Liver (tissue), 3 donors: ENCODE results near the gene ZFP62.

Experiments used
- FOXA1 ChIP-seq: IDR thresholded peaks from 2 replicates; pipeline ENCODE4 v1.6.1; 2016; ENCODE audit warnings: antibody characterized with exemption
- RAD21 ChIP-seq, 2 donors: IDR thresholded peaks; 2 replicates each; pipeline ENCODE4 v1.6.1; 2016; ENCODE audit warnings: antibody characterized with exemption in 2 of 2, mild to moderate bottlenecking in 2 of 2
- RXRA ChIP-seq, 2 donors: IDR thresholded peaks; 2 replicates each; pipeline ENCODE4 v1.6.1; 2017 to 2018; ENCODE audit warnings: antibody characterized with exemption in 2 of 2, mild to moderate bottlenecking in 1 of 2
- SP1 ChIP-seq: IDR thresholded peaks from 2 replicates; pipeline ENCODE4 v1.6.1; 2018; ENCODE audit warnings: antibody characterized with exemption, mild to moderate bottlenecking
- TAF1 ChIP-seq: conservative IDR thresholded peaks from 2 replicates; pipeline ENCODE4 v1.6.1; 2016; ENCODE audit warnings: antibody characterized with exemption, mild to moderate bottlenecking
- YY1 ChIP-seq: IDR thresholded peaks from 2 replicates; pipeline ENCODE4 v1.6.1; 2016; ENCODE audit warnings: antibody characterized with exemption, mild to moderate bottlenecking
- TF ChIP-seq, protein P1 (sequence below): fragments of 150-350 bp; IDR thresholded peaks from 2 replicates; pipeline ENCODE4 v1.5.1; 2017; ENCODE audit warnings: improper control_type of control experiment, low read depth, low read length; ENCODE audit not compliant: missing input control
- TF ChIP-seq, protein P2 (sequence below): IDR thresholded peaks from 2 replicates; pipeline ENCODE4 v1.6.1; 2016; ENCODE audit warnings: antibody characterized with exemption
- TF ChIP-seq, protein P3 (sequence below): IDR thresholded peaks from 2 replicates; pipeline ENCODE4 v1.6.1; 2016; ENCODE audit warnings: antibody characterized with exemption
- TF ChIP-seq, protein P4 (sequence below): IDR thresholded peaks from 2 replicates; pipeline ENCODE4 v1.6.1; 2016; ENCODE audit warnings: antibody characterized with exemption, mild to moderate bottlenecking
- donor health status: healthy.
- donor health status: healthy.

DNA sequence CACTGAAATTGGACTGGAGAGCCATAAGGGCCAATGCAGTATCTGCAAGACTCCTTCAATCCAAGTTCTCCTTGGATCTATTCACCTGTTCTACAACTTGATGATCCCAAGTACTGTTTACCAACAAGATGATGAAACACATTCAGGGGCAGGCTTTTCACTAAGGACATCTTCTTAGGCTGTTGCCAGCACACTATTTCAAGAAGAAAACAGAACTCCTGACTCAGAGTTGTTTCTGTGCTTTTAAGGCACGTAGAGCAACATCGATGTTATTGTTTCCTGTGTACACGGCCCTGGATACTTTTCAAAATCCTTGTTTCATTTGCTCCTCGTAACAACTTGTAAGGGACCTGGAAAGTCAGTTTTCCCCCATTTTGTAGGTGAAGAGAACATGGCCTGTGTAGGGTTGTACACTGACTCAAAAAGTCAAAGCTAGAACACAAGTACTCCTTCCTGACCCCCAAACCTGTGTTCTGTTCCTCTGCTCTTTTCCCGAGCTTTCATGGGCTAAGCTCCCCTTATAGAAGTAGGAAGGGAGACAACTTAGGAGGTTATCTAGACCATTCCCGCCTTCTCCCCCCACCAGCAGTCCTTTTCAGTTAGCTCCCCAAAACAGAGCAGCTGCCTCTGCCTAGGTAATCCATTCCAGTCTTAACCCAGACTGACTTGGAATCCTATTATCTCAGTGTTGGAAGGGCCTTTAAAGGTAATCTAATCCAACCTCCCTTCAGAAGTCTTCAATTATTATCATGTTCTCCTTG lies 53.2 kb downstream of the ZFP62 start:
- TF ChIP-seq, protein P1, sequence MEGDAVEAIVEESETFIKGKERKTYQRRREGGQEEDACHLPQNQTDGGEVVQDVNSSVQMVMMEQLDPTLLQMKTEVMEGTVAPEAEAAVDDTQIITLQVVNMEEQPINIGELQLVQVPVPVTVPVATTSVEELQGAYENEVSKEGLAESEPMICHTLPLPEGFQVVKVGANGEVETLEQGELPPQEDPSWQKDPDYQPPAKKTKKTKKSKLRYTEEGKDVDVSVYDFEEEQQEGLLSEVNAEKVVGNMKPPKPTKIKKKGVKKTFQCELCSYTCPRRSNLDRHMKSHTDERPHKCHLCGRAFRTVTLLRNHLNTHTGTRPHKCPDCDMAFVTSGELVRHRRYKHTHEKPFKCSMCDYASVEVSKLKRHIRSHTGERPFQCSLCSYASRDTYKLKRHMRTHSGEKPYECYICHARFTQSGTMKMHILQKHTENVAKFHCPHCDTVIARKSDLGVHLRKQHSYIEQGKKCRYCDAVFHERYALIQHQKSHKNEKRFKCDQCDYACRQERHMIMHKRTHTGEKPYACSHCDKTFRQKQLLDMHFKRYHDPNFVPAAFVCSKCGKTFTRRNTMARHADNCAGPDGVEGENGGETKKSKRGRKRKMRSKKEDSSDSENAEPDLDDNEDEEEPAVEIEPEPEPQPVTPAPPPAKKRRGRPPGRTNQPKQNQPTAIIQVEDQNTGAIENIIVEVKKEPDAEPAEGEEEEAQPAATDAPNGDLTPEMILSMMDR, result no peak
- TF ChIP-seq FOXA1, result no peak
- no peak for TF ChIP-seq SP1
- no peak for TF ChIP-seq YY1
- TF ChIP-seq, protein P2, sequence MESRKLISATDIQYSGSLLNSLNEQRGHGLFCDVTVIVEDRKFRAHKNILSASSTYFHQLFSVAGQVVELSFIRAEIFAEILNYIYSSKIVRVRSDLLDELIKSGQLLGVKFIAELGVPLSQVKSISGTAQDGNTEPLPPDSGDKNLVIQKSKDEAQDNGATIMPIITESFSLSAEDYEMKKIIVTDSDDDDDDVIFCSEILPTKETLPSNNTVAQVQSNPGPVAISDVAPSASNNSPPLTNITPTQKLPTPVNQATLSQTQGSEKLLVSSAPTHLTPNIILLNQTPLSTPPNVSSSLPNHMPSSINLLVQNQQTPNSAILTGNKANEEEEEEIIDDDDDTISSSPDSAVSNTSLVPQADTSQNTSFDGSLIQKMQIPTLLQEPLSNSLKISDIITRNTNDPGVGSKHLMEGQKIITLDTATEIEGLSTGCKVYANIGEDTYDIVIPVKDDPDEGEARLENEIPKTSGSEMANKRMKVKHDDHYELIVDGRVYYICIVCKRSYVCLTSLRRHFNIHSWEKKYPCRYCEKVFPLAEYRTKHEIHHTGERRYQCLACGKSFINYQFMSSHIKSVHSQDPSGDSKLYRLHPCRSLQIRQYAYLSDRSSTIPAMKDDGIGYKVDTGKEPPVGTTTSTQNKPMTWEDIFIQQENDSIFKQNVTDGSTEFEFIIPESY, result no peak
- TF ChIP-seq TAF1, result no peak
- TF ChIP-seq, protein P3, sequence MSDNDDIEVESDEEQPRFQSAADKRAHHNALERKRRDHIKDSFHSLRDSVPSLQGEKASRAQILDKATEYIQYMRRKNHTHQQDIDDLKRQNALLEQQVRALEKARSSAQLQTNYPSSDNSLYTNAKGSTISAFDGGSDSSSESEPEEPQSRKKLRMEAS, result no peak
- TF ChIP-seq RAD21 (IDR thresholded peaks at IDR 0.05), result no peak
- TF ChIP-seq, protein P4, sequence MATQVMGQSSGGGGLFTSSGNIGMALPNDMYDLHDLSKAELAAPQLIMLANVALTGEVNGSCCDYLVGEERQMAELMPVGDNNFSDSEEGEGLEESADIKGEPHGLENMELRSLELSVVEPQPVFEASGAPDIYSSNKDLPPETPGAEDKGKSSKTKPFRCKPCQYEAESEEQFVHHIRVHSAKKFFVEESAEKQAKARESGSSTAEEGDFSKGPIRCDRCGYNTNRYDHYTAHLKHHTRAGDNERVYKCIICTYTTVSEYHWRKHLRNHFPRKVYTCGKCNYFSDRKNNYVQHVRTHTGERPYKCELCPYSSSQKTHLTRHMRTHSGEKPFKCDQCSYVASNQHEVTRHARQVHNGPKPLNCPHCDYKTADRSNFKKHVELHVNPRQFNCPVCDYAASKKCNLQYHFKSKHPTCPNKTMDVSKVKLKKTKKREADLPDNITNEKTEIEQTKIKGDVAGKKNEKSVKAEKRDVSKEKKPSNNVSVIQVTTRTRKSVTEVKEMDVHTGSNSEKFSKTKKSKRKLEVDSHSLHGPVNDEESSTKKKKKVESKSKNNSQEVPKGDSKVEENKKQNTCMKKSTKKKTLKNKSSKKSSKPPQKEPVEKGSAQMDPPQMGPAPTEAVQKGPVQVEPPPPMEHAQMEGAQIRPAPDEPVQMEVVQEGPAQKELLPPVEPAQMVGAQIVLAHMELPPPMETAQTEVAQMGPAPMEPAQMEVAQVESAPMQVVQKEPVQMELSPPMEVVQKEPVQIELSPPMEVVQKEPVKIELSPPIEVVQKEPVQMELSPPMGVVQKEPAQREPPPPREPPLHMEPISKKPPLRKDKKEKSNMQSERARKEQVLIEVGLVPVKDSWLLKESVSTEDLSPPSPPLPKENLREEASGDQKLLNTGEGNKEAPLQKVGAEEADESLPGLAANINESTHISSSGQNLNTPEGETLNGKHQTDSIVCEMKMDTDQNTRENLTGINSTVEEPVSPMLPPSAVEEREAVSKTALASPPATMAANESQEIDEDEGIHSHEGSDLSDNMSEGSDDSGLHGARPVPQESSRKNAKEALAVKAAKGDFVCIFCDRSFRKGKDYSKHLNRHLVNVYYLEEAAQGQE, result no peak
- TF ChIP-seq RXRA (IDR thresholded peaks at IDR 0.05), result no peak
